HepG2 (cell line): ENCODE results near the gene SURF1. TPM values are rescaled to one million over a fixed set of nuclear protein-coding genes. Genes with fewer than 3 reads are reported as not detected.

Experiments
- ESRRA ChIP-seq: sonication (generic); formaldehyde crosslinking; IDR thresholded peaks from 2 replicates; pipeline ENCODE4 v1.5.1; 2020; ENCODE audit warnings: mild to moderate bottlenecking, low read depth, missing genetic modification reagents
- FOXA3 ChIP-seq: IDR thresholded peaks from 2 replicates; pipeline ENCODE4 v1.6.1; 2016; ENCODE audit warnings: missing genetic modification reagents, missing compliant biosample characterization
- FOXJ3 ChIP-seq: sonication (generic); formaldehyde crosslinking; IDR thresholded peaks from 2 replicates; pipeline ENCODE4 v1.4.0; 2020; ENCODE audit warnings: missing genetic modification reagents, mild to moderate bottlenecking, borderline replicate concordance
- HDAC2 ChIP-seq: sonication (generic); formaldehyde crosslinking; IDR thresholded peaks from 2 replicates; pipeline ENCODE4 v1.4.0; 2020; ENCODE audit warnings: missing genetic modification reagents
- HDAC6 ChIP-seq: fragments of 200-600 bp; sonication (generic); IDR thresholded peaks from 2 replicates; pipeline ENCODE4 v1.7.0; 2017; ENCODE audit warnings: mild to moderate bottlenecking, antibody characterized with exemption, low read length, low read depth
- JUN ChIP-seq: sonication (generic); formaldehyde crosslinking; IDR thresholded peaks from 2 replicates; pipeline ENCODE4 v1.4.0; 2020; ENCODE audit warnings: mild to moderate bottlenecking, missing genetic modification reagents
- MEF2D ChIP-seq: sonication (generic); formaldehyde crosslinking; IDR thresholded peaks from 2 replicates; pipeline ENCODE4 v1.5.1; 2020; ENCODE audit warnings: mild to moderate bottlenecking, missing genetic modification reagents
- MNT ChIP-seq: fragments of 450-650 bp; IDR thresholded peaks from 2 replicates; pipeline ENCODE4 v1.6.1; 2016
- PHF8 ChIP-seq: sonication (generic); formaldehyde crosslinking; IDR thresholded peaks from 2 replicates; pipeline ENCODE4 v1.5.0; 2020; ENCODE audit warnings: missing genetic modification reagents
- ZFP90 ChIP-seq: sonication (generic); formaldehyde crosslinking; IDR thresholded peaks from 2 replicates; pipeline ENCODE4 v1.8.0; 2022; ENCODE audit warnings: missing genetic modification reagents, mild to moderate bottlenecking, inconsistent platforms, borderline replicate concordance
- ZFY ChIP-seq: sonication (generic); formaldehyde crosslinking; IDR thresholded peaks from 2 replicates; pipeline ENCODE4 v1.4.0; 2020; ENCODE audit warnings: missing genetic modification reagents
- ZMYM2 ChIP-seq: sonication (generic); formaldehyde crosslinking; IDR thresholded peaks from 2 replicates; pipeline ENCODE4 v1.8.0; 2022; ENCODE audit warnings: mild to moderate bottlenecking, missing genetic modification reagents
- ZNF407 ChIP-seq: sonication (generic); formaldehyde crosslinking; IDR thresholded peaks from one replicate; pipeline ENCODE4 v1.5.1; 2020; ENCODE audit warnings: mild to moderate bottlenecking, missing genetic modification reagents; ENCODE audit errors: not compliant biosample characterization
- ZNF484 ChIP-seq: sonication (generic); formaldehyde crosslinking; IDR thresholded peaks from 2 replicates; pipeline ENCODE4 v1.5.1; 2020; ENCODE audit warnings: mild to moderate bottlenecking, low read depth, missing genetic modification reagents, borderline replicate concordance
- ZNF503 ChIP-seq: sonication (generic); formaldehyde crosslinking; IDR thresholded peaks from 2 replicates; pipeline ENCODE4 v1.4.0; 2020; ENCODE audit warnings: missing genetic modification reagents
- polyA plus RNA-seq, 8 experiments: library from polyadenylated mRNA; depleted of rRNA in 3 of 8; stranded (reverse) in 7 of 8; unstranded in 1 of 8; fragments of >200 nt; fragmentation: Illumina TruSeq in 4 of 8; extraction: Trizol in 4 of 8; gene quantifications; 2 replicates each; pipeline versions ENCODE4 v1.2.1 to v1.2.3, GENCODE V29; 2011 to 2016; ENCODE audit warnings: low read depth in 4 of 8, missing spikeins in 1 of 8, mixed read lengths in 1 of 8; ENCODE audit not compliant: insufficient read depth in 1 of 8
- total RNA-seq, 5 experiments: library from RNA; depleted of rRNA; stranded (reverse); fragments of >200 nt; fragmentation: Illumina TruSeq; extraction: Trizol; gene quantifications; 2 replicates each; pipeline ENCODE4 v1.2.3, GENCODE V29; 2016; ENCODE audit warnings: low read depth in 1 of 5

The SURF1 gene
- total and polyA plus RNA-seq, 2 of the 13 experiments (the other 11 are each of a cell fraction or from before 2014, with no cell fraction given), result 17.8 to 40.7 TPM

GRCh38 chr9:133356391-133357091, at the start of gene SURF1, which contains the start of gene SURF2 (continued):
- TF ChIP-seq PHF8 (CRISPR knock-in tag) (peak; percentile 63), MNT (0 out of 2 replicates have a peak, but pooled peaks have one; percentile 17), ZNF407 (CRISPR knock-in tag) (no peak), MEF2D (no peak), ZMYM2 (CRISPR knock-in tag) (no peak), ESRRA (peak; percentile 52; the same call in 1 of the 2 replicates), ZNF484 (CRISPR knock-in tag) (no peak), FOXA3 (CRISPR knock-in tag) (no peak), HDAC6 (no peak), ZFY (peak; percentile 65), JUN (no peak), HDAC2 (CRISPR knock-in tag) (peak; percentile 7; the same call in 1 of the 2 replicates), ZFP90 (CRISPR knock-in tag) (peak; percentile 62; the same call in 1 of the 2 replicates), FOXJ3 (CRISPR knock-in tag) (no peak), ZNF503 (CRISPR knock-in tag) (no peak)
